GM21786 (cell line): Measurements from ENCODE around the gene EIF4ENIF1.
A peak's percentile ranks its signal among the peaks of the same experiment; 100 is the strongest.
"Not testable (repeated sequence)": the region's sequence is repeated elsewhere in the genome, so short reads cannot be mapped to it uniquely, and the experiment has no call there.

Experiments
- ATAC-seq: cut with Tn5 transposase; IDR thresholded peaks from one replicate; pipeline ENCODE4 v1.9.1; 2021; ENCODE audit not compliant: unreplicated experiment

EIF4ENIF1 gene

DNA sequence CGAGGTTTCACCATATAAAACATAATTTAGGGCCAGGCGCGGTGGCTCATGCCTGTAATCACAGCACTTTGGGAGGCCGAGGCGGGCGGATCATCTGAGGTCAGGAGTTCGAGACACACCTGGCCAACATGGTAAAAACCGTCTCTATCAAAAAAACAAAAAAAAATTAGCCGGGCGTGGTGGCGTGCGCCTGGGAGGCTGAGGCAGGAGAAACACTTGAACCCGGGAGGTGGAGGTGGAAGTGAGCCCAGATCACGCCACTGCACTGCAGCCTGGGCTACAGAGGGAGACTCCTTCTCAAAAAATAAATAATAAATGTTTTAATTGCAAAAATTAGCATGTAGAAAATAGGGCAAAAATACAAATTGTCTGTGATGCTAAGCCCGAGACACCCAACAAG, 5.7 kb upstream of the EIF4ENIF1 start:
- no peak for ATAC-seq

DNA sequence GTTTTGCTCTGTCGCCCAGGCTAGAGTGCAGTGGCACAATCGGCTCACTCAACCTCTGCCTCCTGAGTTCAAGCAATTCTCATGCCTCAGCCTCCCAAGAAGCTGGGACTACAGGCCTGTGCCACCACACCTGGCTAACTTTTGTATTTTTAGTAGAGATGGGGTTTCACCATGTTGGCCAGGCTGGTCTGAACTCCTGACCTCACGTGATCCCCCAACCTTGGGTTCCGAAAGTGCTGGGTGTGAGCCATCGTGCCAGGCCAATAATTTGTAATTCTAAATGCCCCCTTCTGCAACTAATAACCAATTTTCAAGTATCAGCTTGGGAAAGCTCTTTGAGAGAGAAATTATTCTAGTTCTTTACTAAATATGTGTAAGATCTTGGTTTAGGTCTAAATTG, 3.7 kb upstream of the EIF4ENIF1 start:
- ATAC-seq, result not testable (repeated sequence)

DNA sequence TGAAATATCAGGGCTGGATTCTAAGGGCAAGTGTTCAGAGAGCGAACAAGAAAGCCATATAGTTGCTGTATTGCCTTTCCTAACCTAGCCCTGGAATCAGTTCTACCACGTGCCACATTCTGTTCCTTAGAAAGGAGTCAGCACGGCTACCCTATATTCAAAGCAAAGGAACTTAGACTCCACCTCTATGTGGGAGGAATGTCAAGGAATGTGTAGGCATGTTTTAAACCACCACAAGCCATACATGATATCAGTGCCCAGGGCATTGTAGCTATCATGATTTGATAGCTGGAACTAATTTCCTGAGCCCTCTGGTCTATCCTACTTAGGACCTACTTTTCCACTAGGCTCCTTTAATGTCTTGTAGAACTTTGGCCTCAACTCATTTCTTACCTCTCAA, 2.5 kb upstream of the EIF4ENIF1 start:
- ATAC-seq, result no peak

DNA sequence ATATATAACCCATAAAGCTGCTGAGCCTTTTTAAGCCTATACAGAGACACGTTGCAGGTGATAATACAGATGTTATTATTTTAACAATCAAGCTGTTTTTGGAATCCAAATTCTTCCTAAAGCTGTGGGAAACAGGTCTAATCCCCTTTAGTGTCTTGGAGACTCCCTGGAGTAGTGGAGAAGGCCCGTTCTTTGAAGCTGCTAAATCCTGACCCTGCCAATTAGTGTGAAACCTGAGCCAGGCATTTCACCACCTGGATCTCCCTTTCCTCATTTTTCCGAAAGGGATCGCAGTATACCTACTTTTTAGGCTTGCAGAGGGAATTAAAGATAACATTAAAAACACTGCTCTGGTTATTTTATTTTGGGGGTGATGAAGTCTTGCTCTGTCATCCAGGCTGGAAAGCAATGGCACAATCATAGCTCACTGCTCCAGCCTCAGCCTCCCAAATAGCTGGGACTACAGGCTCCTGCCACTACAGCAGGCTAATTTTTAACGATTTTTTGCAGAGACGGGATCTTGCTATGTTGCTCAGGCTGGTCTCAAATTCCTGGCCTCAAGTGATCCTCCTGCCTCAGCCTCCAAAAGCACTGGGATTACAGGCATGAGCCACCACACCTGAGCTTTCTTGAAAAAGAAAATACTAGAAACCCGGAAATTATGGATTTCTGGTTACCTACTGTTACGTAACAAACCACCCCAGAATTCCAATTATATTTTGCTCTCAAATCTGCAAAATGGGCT, 1.7 kb upstream of the EIF4ENIF1 start:
- no peak for ATAC-seq

DNA sequence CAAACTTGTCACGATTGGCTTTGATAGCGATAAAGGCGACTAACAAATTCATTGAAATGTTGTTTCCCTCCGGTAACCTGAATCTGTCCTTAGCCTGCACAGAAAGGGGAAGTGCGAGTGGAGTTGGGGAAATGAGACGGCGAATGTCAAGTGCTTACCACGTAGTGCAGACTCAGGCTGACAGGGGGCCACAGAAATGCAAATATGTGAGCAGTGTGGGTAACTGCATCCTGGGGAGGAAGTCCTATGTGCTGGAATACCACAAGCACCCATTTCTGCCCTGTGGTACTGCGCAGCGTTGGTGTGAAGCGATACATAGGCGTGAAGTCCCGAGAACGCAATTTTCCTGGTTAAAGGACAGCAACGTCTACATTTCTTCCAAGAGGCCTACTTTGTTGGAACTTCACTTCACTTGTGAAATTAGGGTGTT, 869 bp upstream of the EIF4ENIF1 start:
- ATAC-seq, result peak; percentile 56

DNA sequence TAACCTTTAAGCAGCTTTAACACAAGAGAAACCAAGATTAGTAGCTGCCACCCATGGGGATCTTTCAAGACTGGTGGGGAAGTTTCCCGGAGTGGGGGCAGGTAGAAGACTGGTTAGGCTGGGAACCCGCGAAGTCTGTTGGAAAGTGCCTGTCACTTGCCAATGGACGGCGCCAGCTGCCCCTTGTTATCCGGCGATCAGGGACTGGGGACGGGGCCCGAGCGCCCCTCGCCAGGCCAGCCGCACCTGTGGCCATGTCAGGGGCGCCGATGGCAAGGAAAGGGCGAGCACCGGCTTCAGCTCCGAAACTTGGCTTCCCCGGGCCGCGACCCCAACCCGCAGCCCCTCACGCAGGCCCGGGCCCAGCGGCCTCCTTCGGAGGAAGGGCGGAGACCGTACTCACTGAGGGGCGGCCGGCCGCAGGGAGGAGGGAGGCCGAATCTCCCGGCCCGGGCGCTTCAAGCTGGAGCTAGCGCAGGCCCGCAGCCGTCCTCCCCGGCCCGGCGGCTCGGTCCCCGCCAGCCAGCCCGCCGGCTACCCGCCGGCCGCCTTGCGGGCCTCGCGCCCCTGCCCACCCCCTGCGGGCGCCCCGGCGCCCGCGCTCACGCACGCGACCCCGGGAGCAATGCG, 539 bp downstream of the EIF4ENIF1 start:
- peak; percentile 5 for ATAC-seq

DNA sequence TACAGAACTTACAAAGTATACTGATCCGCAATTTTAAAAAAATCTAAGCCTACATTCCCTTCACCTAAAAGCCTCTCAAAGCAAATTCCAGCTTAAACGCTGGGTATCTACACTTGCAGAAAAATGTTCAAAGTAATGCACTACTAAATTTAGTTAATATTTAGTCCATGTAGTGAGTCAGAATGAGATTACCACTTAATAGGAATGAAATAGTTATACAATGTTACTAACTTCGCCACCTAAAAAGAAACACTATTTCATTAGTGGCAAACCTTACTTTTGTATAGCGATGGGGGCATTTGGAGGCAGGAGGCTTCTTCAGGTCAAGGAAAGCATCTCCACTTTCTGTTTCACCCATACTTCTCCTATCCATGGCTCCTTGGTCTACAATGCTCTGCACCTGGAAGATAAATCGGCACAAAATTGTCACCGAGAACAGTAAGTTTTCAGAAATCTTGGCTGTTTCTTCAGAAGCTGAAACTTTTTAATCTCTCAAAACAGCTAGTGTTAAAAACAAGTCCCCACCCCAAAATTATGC, 1.2 kb downstream of the EIF4ENIF1 start:
- ATAC-seq, result no peak

DNA sequence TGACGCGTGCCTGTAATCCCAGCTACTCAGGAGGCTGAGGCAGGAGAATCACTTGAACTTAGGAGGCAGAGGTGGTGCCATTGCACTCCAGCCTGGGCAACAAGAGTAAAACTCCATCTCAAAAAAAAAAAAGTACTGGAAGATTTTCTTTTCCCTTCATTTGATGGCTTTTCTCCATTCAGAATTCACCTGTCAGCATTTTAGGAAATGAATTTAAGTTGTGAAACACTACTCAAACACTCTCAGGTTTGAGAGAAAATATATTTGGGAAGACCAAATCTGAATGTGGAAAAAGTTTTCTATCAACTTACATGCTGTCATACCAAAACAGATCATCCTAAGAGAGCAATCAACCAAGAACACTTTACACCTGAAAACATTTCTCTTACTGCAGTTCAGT, 2.7 kb downstream of the EIF4ENIF1 start:
- no peak for ATAC-seq

DNA sequence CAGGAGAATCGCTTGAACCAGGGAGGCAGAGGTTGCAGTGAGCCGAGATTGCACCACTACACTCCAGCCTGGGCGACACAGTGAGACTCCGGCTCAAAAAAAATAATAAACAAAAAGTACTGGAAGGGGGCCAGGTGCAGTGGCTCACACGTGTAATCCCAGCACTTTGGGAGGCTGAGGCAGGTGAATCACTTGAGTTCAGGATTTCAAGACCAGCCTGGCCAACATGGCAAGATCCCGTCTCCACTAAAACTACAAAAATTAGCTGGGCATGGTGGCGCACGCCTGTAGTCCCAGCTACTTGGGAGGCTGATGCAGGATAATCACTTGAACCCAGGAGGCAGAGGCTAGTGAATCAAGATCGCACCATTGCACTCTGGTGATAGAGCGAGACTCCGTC, 3.3 kb downstream of the EIF4ENIF1 start:
- ATAC-seq, result not testable (repeated sequence)

DNA sequence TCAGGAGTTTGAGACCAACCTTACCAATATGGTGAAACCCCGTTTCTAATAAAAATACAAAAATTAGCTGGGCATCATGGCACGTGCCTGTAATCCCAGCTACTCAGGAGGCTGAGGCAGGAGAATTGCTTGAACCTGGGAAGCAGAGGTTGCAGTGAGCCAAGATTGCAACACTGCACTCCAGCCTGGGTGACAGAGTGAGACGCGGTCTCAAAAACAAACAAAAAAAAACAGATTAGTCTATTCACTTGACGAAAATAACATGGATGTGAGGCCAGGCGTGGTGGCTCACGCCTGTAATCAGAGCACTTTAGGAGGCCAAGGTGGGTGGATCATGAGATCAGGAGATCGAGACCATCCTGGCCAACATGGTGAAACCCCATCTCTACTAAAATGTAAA, 7.2 kb downstream of the EIF4ENIF1 start:
- not testable (repeated sequence) for ATAC-seq

DNA sequence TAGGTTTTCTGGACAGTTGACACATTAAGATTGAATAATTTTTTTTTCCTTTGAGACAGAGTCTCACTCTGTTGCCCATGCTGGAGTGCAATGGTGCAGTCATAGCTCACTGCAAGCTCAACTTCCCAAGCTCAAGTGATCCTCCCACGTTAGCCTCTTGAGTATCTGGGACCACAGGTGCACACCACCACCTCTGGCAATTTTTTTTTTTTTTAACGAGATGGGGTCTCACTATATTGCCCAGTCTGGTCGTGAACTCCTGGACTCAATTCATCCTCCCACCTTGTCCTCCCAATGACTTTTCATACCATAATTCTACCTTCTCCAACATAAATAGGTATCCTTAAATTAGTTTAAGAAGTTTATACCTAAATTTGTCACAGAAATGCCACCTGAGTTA, 8.5 kb downstream of the EIF4ENIF1 start:
- ATAC-seq, result no peak

DNA sequence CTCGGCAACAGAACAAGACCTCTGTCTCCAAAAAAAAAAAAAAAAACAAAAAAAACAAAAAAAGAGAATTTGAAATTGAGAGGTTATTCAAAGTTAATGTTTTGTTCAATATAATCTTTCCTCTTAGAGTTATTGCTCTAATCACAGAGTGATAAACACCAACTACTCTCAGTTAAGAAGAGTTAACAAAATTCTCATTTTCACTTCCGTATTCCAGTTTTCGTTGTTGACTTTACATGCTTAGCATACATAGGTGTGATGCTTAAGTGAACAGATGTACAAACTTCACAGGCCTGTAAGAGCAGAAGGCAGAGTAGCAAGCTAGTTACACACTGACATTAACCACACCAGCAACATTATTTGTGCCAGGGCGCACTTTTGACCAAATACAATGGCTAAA, 12.3 kb downstream of the EIF4ENIF1 start:
- ATAC-seq, result peak; percentile 70

DNA sequence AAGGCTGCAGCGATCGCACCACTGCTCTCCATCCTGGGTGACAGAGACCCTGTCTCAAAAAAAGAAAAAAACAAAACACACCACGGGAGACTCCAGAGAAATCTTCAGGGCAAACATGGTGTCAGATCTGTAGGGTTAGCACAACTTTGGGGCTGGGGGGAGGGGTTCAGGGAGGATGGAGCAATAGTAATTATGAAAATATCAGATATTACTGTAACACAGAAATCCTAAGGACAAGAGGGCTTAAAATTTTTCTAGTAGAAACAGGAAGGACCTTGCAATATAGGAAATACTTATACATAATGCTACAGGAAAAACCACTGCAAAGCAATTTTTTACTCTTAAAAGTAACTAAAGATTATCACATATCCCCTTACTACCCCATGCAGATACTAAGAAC, 13.8 kb downstream of the EIF4ENIF1 start:
- ATAC-seq, result no peak

DNA sequence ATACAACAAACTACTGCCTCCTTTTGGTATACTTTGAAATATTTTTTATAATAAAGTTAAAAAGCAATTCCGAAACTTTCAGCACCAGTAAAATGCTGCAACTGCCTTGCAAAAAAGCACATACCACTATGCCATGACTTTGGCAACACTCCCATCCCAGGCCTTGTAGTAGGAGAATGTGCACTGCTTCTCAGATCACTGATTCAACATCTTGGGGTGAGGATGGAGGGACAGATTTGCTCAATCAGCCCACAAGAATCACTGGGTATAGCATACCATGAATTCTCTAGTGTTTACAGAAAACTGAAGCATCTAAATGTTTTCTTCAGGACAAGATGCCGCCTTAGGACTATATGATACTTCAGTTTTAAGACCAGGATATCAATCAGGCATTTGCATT, 14.9 kb downstream of the EIF4ENIF1 start:
- ATAC-seq, result no peak

DNA sequence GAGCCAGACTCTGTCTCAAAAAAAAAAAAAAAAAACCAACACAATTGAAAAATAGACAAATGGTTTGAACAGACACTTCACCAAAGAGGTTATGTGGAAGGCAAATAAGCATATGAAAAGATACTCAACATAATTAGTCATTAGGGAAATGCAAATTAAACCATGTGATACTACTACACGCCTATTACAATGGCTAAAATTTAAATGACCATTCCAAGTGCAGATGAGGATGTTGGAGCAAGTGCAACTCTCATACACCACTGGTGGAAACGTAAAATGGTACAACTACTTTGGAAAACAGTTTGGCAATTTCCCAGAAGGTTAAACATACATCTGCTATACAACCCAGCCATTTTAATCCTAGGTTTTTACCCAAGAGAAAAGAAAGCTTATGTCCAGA, 24.3 kb downstream of the EIF4ENIF1 start:
- no peak for ATAC-seq

DNA sequence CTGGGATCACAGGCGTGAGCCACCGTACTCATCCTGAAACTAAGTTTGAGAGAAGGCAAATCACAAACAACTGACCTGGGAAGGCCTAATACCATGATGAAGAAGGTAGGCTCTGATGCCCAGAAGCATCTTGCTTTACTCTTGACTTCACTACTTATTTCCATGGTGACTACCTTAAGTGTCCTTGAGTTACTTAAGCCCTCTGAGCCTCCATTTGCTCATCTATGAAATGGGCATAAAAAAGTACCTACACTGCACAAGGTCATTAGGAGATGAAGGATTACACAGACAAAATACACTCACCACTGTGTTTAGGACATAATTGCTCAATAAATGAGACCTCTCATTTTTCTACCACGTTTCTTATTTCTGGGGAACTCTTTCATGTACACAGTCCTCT, 27.9 kb downstream of the EIF4ENIF1 start:
- no peak for ATAC-seq

DNA sequence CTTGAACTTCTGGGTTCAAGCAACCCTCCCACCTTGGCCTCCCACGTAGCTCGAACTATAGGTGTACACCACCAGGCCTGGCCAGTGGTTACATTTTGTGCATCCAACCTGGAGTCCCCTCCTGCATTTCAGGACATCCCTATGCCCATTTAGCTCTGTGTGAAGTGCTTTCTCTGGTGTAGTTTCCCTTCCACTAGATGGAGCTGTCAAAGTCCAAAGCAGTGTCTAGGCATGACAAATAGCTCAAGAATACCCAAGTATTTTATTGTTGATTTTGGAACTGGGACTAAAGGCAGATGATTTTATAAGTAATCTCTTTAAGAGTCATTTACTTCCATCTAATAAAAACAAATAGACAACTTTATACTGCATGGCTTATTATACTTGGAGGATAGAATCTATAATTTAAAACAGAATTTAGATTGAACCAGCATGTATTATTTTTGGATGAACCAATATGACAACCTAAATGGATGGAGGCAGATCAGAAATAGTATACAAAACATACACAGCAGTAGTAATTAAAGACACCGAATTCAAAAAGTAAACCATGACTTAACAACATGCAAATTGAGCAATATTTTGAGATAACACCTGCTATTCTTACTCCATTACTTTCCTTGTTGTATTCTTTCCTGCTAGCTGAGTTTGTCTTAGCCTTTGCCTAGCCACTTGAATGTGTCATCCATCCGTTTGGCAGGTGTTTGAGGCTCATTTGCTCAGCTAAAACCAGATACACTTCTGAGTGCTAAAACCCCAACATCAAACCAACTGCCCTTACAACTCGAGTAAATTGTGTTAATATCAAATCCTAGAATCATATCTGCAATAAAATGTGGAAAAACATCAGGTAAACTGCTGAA, 37.7 kb downstream of the EIF4ENIF1 start:
- no peak for ATAC-seq

DNA sequence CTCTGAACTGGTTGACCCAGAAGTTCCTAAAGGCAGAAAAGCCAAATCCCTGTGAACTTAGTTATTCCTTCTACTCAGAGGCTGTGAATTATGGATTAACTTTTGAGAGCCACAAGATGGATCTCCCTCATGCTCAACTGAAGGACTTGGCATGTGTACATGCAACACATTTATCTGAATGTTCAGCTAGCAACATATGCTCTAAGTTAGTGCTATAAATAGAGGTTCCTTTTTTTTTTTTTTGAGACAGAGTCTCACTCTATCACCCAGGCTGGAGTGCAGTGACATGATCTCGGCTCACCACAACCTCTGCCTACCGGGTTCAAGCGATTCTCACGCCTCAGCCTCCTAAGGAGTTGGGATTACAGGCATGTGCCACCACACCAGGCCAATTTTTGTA, 40.1 kb downstream of the EIF4ENIF1 start:
- no peak for ATAC-seq

DNA sequence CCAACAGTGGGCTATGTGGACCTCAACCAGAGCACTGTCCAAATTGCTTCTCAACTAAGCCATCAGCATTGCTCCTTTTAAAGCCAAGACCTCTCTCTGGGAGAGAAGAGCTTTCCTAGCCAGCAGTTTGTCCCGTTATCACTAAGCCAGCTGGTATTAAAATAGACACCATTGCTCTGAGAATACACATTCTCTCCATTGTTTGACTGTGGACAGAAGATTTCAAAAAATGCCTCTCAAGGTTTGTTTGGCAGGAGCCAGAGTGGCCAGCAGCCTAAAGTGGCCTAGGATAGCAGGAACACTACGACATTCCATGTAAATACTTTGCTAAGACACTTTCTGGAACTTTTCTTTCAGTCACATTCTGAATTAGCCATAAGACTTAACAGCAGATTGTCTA, 41.3 kb downstream of the EIF4ENIF1 start:
- ATAC-seq, result no peak

DNA sequence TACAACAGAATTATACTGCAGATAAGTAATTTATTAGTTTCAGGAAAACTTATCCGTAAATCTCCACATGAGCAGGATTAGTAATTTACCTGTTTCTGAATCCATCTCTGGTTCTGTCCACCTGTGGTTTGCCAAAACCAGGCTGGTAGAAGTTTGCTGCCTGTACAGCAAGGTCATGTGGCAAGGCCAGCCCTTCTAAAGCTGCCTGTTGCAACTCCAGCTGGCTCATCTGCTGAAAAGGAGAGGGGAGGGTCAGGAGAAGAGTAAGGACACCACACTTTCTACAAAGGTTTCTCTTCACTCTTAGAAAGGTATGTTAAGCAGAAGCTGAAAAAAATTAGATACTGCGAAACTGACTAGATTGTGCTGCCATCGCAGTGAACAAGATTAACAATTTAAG, 42.3 kb downstream of the EIF4ENIF1 start:
- no peak for ATAC-seq

DNA sequence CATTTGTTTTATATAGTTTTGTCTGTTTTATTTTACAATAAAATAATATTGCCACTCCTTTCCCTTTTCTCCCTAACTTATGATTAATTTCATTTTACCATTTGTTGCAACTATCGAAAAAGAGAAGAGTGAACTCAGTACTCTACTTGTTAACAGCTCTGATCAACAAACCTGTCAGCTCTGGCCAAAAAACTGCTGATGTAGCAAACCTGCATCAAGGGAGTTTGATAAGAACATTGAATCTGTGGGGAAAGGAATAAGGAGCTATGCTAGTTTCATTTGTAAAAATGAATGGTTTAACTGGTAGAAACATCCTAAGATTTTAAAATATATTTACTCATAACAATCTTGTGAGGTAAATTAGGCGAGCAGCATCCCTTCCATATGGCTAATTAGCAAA, 42.9 kb downstream of the EIF4ENIF1 start:
- no peak for ATAC-seq

DNA sequence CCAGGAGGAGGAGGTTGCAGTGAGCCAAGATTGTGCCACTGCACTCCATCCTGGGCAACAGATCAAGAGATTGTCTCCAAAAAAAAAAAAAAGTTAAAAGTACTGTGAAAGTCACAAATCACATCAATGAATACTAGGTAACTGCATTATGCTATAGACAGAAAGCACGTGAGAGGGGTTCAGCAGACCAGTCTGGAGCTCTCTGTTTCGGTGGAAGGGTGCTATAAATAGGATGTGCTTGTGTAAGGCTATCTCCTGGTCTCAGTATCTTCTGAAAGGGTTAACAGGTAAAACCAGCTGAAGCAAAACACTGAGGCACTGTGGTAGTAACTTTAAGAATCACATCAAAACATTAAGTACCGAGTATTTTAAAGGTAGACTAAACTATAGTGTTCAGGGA, 43.4 kb downstream of the EIF4ENIF1 start:
- ATAC-seq, result no peak
